Endothelial cell of umbilical vein (primary cell): ENCODE results near the gene AKAP6. TPM values are rescaled to one million over a fixed set of nuclear protein-coding genes. Genes with fewer than 3 reads are reported as not detected.

Source experiments
- BruUV-seq: library from RNA; stranded (reverse); fragments of 400-500 nt; replicated peaks from 2 replicates; lab custom pipeline; 2021; lab: Mats Ljungman, UMichigan
- CTCF ChIA-PET: fragments of 300-600, 350-600 bp; sonication (Branson Sonifier 250); formaldehyde crosslinking; loops from one replicate; lab custom pipeline; 2021; ENCODE audit warnings: antibody characterized with exemption, inconsistent platforms; lab: Charles Lee
- POLR2A ChIA-PET: fragments of 300-600, 350-600 bp; sonication (Branson Sonifier 250); formaldehyde crosslinking; loops from one replicate; lab custom pipeline; 2021; ENCODE audit warnings: antibody characterized with exemption, inconsistent platforms; lab: Charles Lee
- DNase-seq: peaks from one replicate; pipeline ENCODE4 v3.0.0-alpha.2; 2011; ENCODE audit warnings: low read depth, low spot score
- FAIRE-seq: peaks from 2 replicates; lab custom pipeline; 2011; peaks lifted over from hg19 to GRCh38; lab: Jason Lieb, UNC
- H2AFZ ChIP-seq: 2 replicates; pipeline ENCODE4 v1.6.0; 2012; ENCODE audit warnings: low read depth, low read length, control low read depth, inconsistent platforms
- H3K27ac ChIP-seq: 2 replicates; pipeline ENCODE4 v1.5.1; 2011; ENCODE audit warnings: low read depth, mild to moderate bottlenecking, control low read depth, low read length, moderate library complexity; ENCODE audit not compliant: insufficient read depth
- H3K27me3 ChIP-seq, 2 experiments: 2 replicates each; pipeline versions ENCODE4 v1.6.0 to v1.6.1; 2011; ENCODE audit warnings: low read length in 2 of 2, mixed read lengths in 1 of 2; ENCODE audit not compliant: control insufficient read depth in 2 of 2, insufficient read depth in 2 of 2
- H3K36me3 ChIP-seq, 2 experiments: 2 replicates in 1 of 2; 3 replicates in 1 of 2; pipeline ENCODE4 v1.5.1; 2011; ENCODE audit warnings: low read length in 2 of 2, mild to moderate bottlenecking in 1 of 2, moderate library complexity in 1 of 2; ENCODE audit not compliant: control insufficient read depth in 2 of 2, insufficient read depth in 2 of 2; ENCODE audit errors: extremely low read depth in 1 of 2
- H3K4me1 ChIP-seq: 3 replicates; pipeline ENCODE4 v1.5.1; 2011; ENCODE audit warnings: mild to moderate bottlenecking, low read length; ENCODE audit not compliant: control insufficient read depth, insufficient read depth; ENCODE audit errors: extremely low read depth
- H3K4me2 ChIP-seq: 2 replicates; pipeline ENCODE4 v1.6.1; 2011; ENCODE audit warnings: low read length, control low read depth, mixed read lengths; ENCODE audit not compliant: insufficient read depth
- H3K4me3 ChIP-seq, 3 experiments: fragments of 200-600 bp in 1 of 3; sonication (generic), shearing (Covaris generic) in 1 of 3; replicated peaks in 1 of 3; 2 replicates each; pipeline ENCODE4 v1.5.1; 2011 to 2016; ENCODE audit warnings: control low read depth in 3 of 3, low read length in 3 of 3, mild to moderate bottlenecking in 2 of 3, inconsistent platforms in 1 of 3, low read depth in 1 of 3, moderate library complexity in 1 of 3; ENCODE audit not compliant: insufficient read depth in 1 of 3
- H3K79me2 ChIP-seq: 2 replicates; pipeline ENCODE4 v1.6.0; 2012; ENCODE audit warnings: low read length, inconsistent platforms; ENCODE audit not compliant: control insufficient read depth, insufficient read depth
- H3K9ac ChIP-seq: replicated peaks from 2 replicates; pipeline ENCODE3; 2011; ENCODE audit warnings: low read length, control low read depth; ENCODE audit not compliant: insufficient read depth; ENCODE audit errors: extremely low read depth
- H3K9me1 ChIP-seq: replicated peaks from 3 replicates; pipeline ENCODE4 v1.6.0; 2011; ENCODE audit warnings: mild to moderate bottlenecking, low read length; ENCODE audit not compliant: control insufficient read depth, insufficient read depth; ENCODE audit errors: extremely low read depth
- H3K9me3 ChIP-seq: replicated peaks from 2 replicates; pipeline ENCODE4 v1.5.1; 2012; ENCODE audit warnings: low read length, inconsistent platforms; ENCODE audit not compliant: control insufficient read depth, insufficient read depth
- H4K20me1 ChIP-seq: replicated peaks from 2 replicates; pipeline ENCODE3; 2011; ENCODE audit warnings: mild to moderate bottlenecking, low read length; ENCODE audit not compliant: control insufficient read depth, insufficient read depth; ENCODE audit errors: extremely low read depth
- EZH2 ChIP-seq: IDR thresholded peaks from 2 replicates; pipeline ENCODE4 v1.6.1; 2012; ENCODE audit warnings: borderline replicate concordance, low read depth, mild to moderate bottlenecking, moderate library complexity, low read length, inconsistent platforms; ENCODE audit not compliant: severe bottlenecking
- FOS ChIP-seq: IDR thresholded peaks from 2 replicates; pipeline ENCODE4 v1.6.1; 2011; ENCODE audit warnings: mild to moderate bottlenecking, low read length, moderate library complexity, borderline replicate concordance; ENCODE audit not compliant: insufficient read depth
- GATA2 ChIP-seq: IDR thresholded peaks from 2 replicates; pipeline ENCODE4 v1.7.0; 2011; ENCODE audit warnings: low read depth, mild to moderate bottlenecking, moderate library complexity, mixed read lengths, low read length; ENCODE audit not compliant: insufficient read length, insufficient read depth
- JUN ChIP-seq: IDR thresholded peaks from 2 replicates; pipeline ENCODE4 v1.6.1; 2011; ENCODE audit warnings: borderline replicate concordance, low read depth; ENCODE audit not compliant: insufficient read length, insufficient read depth
- MYC ChIP-seq: IDR thresholded peaks from one replicate; pipeline ENCODE4 v1.6.1; 2011; ENCODE audit warnings: mild to moderate bottlenecking, low read depth, low read length
- POLR2A ChIP-seq: IDR thresholded peaks from 2 replicates; pipeline ENCODE4 v1.6.1; 2012; ENCODE audit warnings: low read depth, mild to moderate bottlenecking, control low read depth, low read length
- POLR2AphosphoS5 ChIP-seq: IDR thresholded peaks from 2 replicates; pipeline ENCODE4 v1.6.1; 2012; ENCODE audit warnings: low read depth, mild to moderate bottlenecking, control low read depth, low read length, moderate library complexity; ENCODE audit not compliant: insufficient read depth
- dilution Hi-C: fragments of 300-500 bp; cut with MboI; formaldehyde crosslinking; loops from one replicate; pipeline ENCODE4 v1.15.0; 2019; ENCODE audit warnings: low sequenced_read_pairs; ENCODE audit not compliant: extremely low pct_ligation_motif_present
- intact Hi-C: fragments of 100-400 bp; cut with micrococcal nuclease; formaldehyde crosslinking; loops from one replicate; pipeline ENCODE4 v1.10.0; 2022
- polyA plus RNA-seq, 4 experiments: library from polyadenylated mRNA; depleted of rRNA in 3 of 4; stranded (reverse) in 3 of 4; unstranded in 1 of 4; fragments of >200 nt; gene quantifications; 2 replicates each; pipeline versions ENCODE4 v1.2.1 to v1.2.3, GENCODE V29; 2011 to 2012; ENCODE audit warnings: missing spikeins in 1 of 4
- total RNA-seq: library from RNA; stranded (reverse); gene quantifications from 2 replicates; pipeline ENCODE4 v1.2.3, GENCODE V29; 2021
- TF ChIP-seq, protein P1 (sequence below): IDR thresholded peaks from 2 replicates; pipeline ENCODE4 v1.6.1; 2011; ENCODE audit not compliant: insufficient read depth, insufficient read length
- TF ChIP-seq, protein P2 (sequence below), 2 donors: IDR thresholded peaks; 1 replicate in 1 of 2; 2 replicates in 1 of 2; pipeline ENCODE4 v1.5.1; 2011; ENCODE audit warnings: low read length in 2 of 2, mild to moderate bottlenecking in 2 of 2, moderate library complexity in 2 of 2, control low read depth in 1 of 2, inconsistent platforms in 1 of 2, low read depth in 1 of 2; ENCODE audit not compliant: insufficient read depth in 1 of 2; ENCODE audit errors: extremely low read depth in 1 of 2

Gene AKAP6
- total and polyA plus RNA-seq, 2 donors (not counting 3 experiments of a cell fraction or from before 2014, with no cell fraction given): 0.03 to 0.49 TPM

DNA sequence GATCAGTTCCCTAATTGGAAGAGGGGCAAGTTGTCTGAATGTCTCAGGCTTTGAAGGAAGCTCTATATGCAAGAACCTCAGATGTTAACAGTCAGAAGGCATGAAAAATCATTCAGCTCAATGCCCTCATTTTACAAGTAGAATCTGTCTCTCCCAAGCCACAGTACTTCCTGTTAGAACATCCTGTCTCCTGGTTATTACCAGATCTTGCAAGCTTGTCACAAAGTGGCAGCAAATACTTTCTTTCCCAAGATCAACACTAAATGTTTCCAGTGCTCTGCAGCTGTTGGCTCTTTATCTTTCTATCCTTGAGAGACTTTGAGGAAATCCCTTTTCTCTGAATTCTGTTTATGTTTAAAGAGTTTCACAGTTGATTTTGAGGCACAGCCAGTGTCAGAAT lies 235.5 kb downstream of the AKAP6 start:
- Histone ChIP-seq H3K9me1 (no peaks in the 10 kb centered on the region), H3K4me3 (no peak overlapping the region), H3K79me2 (no peaks in the 10 kb centered on the region), H2AFZ (no peak overlapping the region), H4K20me1 (no peaks in the 10 kb centered on the region), H3K9ac (no peak overlapping the region), H3K36me3 (no peaks in the 10 kb centered on the region), H3K27me3 (no peaks in the 10 kb centered on the region), H3K4me1 (peaks cover 2% of the 10 kb centered on the region), H3K4me2 (no peak overlapping the region), H3K9me3 (no peaks in the 10 kb centered on the region), H3K27ac (no peak overlapping the region)
- intact Hi-C loops (no loop called here), dilution Hi-C loops (no loop called here)
- no peak for FAIRE-seq
- ChIA-PET CTCF (no interaction called here), POLR2A (no interaction called here)
- TF ChIP-seq, protein P1, sequence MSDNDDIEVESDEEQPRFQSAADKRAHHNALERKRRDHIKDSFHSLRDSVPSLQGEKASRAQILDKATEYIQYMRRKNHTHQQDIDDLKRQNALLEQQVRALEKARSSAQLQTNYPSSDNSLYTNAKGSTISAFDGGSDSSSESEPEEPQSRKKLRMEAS: no peak
- no peak for TF ChIP-seq GATA2
- TF ChIP-seq, protein P2, sequence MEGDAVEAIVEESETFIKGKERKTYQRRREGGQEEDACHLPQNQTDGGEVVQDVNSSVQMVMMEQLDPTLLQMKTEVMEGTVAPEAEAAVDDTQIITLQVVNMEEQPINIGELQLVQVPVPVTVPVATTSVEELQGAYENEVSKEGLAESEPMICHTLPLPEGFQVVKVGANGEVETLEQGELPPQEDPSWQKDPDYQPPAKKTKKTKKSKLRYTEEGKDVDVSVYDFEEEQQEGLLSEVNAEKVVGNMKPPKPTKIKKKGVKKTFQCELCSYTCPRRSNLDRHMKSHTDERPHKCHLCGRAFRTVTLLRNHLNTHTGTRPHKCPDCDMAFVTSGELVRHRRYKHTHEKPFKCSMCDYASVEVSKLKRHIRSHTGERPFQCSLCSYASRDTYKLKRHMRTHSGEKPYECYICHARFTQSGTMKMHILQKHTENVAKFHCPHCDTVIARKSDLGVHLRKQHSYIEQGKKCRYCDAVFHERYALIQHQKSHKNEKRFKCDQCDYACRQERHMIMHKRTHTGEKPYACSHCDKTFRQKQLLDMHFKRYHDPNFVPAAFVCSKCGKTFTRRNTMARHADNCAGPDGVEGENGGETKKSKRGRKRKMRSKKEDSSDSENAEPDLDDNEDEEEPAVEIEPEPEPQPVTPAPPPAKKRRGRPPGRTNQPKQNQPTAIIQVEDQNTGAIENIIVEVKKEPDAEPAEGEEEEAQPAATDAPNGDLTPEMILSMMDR (IDR thresholded peaks at IDR 0.05; ENCODE audit: extremely low read depth in 1 of 2, insufficient read depth in 1 of 2, low read depth in 1 of 2, low read length in 2 of 2): no peak
- no peak for TF ChIP-seq EZH2
- no peak for TF ChIP-seq POLR2AphosphoS5
- no peak for TF ChIP-seq POLR2A
- no peak for TF ChIP-seq JUN
- TF ChIP-seq MYC: no peak
- no peak for TF ChIP-seq FOS
- peak; percentile 64 for DNase-seq
- BruUV-seq: no TSS peak
